Stimulated activated CD4-positive, alpha-beta T cell treated with anti-CD3 and anti-CD28 coated beads, TNF-alpha, amount 100 ng/mL, for 4 hours (primary cell): ENCODE measurements around the gene CNEP1R1.
A peak's percentile ranks its signal among the peaks of the same experiment; 100 is the strongest.

Source experiments
- DNase-seq, 3 experiments: peaks; one replicate each; pipeline ENCODE4 v3.0.0-alpha.2; 2020; ENCODE audit warnings: low read depth in 3 of 3

CNEP1R1 gene

GRCh38 chr16:50017553-50017952 is 7.5 kb upstream of the CNEP1R1 start:
- DNase-seq: no peak

GRCh38 chr16:50021544-50021943 is 3.5 kb upstream of the CNEP1R1 start:
- no peak for DNase-seq

GRCh38 chr16:50023641-50024040 is 1.4 kb upstream of the CNEP1R1 start:
- no peak for DNase-seq

- DNase-seq: no peak
These were observed 818 bp upstream of the CNEP1R1 start for GRCh38 chr16:50024207-50024606.

- peak in 1 of 3 experiments; percentile 18 for DNase-seq
These were observed 509 bp downstream of the CNEP1R1 start for GRCh38 chr16:50025537-50025931.

GRCh38 chr16:50027829-50028228 is 2.8 kb downstream of the CNEP1R1 start:
- DNase-seq: no peak

GRCh38 chr16:50035468-50035992 is 10.5 kb downstream of the CNEP1R1 start:
- DNase-seq: no peak

GRCh38 chr16:50036426-50036825 is 11.4 kb downstream of the CNEP1R1 start:
- DNase-seq: no peak

DNA sequence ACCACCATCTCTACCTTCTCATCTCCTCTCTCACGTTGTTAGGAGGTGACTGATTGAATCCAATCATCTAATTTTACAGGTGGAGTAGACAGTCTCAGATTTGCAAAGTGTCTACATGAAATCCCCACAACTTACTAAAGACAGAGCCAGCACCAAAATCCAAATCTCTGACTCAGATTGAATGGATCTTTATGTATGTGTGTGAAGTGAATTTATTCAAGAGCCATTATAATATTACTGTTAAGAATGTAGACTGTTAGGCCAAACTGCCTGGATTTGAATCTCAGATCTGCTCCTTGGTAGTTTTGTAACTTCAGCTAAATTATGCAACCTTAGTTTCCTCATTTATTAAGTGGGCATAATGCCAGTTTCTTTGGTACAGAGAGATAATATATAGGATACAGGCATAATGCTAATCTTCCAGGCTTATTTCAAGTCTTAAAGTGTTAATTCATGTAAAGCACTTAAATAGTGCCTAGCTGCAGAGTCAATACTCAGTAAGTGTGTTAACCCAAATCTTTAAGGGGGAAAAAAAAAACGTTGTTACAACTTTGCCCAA is 12.7 kb downstream of the CNEP1R1 start:
- DNase-seq: no peak

DNA sequence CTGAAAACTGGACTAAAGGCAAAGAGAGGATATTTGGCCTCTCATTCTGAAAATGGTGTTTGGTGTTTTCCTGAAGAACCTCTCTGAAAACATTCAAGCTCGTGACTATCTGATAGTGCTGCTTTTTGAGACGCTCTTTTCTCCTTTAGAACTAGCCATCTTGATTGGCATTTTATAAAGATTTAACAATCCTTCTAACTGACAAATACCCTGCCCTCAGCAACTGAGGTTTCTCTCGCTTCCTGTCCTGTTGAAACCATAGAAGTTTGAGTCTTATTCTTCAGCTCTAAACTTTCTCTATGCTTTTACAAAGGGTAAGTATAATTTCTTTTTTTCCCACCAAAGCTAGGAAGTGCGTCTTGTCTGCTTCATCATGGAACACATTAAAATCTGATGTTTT is 13.3 kb downstream of the CNEP1R1 start:
- DNase-seq: no peak

- no peak for DNase-seq
These were observed 13.9 kb downstream of the CNEP1R1 start for GRCh38 chr16:50038756-50039529.

- DNase-seq: no peak
These were observed 15.0 kb downstream of the CNEP1R1 start for GRCh38 chr16:50040018-50040417.

DNA sequence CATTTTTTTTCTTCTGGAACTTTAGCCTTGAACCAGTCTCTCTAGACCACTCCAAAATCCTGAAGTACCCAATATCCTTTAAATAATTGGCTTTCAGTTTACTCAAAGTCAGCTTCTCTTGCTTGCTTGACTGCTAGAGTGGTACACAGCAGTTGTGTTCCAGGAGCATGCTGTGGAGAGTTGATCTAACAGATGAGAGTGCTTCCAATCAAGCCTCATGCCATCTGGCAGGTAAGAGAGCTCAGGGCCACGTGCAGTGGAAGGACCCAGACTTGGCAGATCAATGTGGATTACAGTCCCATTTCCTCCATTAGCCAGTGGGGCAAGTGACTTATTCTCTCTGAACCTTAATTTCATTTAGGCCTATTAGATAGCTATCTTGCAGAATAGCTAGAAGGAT is 15.7 kb downstream of the CNEP1R1 start:
- no peak for DNase-seq

GRCh38 chr16:50043358-50043757 is 18.3 kb downstream of the CNEP1R1 start:
- DNase-seq: no peak

DNA sequence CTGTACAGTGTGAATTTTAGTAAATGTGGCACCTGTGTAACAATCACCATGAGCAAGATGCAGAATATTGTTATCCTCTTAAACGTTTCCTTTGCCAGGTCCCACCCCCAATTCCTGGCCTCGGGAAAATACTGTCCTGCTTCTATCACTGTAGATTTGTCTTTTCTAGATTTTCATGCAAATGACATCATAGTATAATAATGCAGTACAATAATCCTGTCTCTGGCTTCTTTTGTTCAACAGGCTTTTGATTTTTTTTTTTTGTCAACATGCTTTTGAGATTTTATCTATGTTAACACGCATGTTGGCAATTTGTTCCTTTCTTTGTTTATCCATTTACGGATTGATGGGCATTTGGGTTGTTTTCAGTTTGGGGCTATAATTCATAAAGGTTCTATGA is 20.4 kb downstream of the CNEP1R1 start:
- DNase-seq: no peak

GRCh38 chr16:50046853-50047252 is 21.8 kb downstream of the CNEP1R1 start:
- DNase-seq: no peak

DNA sequence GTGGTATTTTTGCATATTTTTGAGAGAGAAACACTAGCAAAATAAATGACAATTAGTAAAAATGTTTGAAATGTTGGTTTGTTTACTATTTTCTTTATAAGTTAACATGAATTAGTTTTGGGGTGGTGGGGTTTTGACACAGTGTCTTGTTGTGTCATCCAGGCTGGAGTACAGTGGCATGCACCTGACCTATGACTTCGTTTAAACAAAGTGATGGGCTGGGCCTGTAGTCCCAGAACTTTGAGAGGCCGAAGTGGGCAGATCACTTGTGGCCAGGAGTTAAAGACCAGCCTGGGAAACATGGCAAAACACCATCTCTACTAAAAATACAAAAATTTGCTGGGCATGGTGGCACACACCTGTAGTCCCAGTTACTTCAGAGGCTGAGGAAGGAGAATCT is 22.8 kb downstream of the CNEP1R1 start:
- DNase-seq: no peak

- no peak for DNase-seq
These were observed 25.8 kb downstream of the CNEP1R1 start for GRCh38 chr16:50050802-50051201.

DNA sequence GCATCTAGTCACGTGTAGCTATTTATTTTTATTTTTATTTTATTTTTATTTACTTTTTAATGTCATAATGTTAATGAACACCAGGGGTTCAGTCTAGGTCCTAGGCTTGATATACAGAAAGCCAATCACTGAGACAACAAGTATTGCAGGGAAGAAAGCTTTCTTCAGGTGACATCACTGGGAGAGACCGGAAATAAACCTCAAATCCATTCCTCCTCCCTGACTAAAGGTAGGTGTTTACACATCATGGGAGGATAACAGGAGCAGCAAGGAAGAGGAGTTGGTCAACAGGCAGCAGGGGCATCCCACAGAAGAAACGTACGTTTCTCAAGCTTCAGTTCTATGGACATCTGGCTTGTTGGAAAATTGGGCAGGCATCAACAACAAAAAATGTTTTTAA is 31.2 kb downstream of the CNEP1R1 start:
- no peak for DNase-seq

- no peak for DNase-seq
These were observed 33.2 kb downstream of the CNEP1R1 start for GRCh38 chr16:50058091-50058771.

DNA sequence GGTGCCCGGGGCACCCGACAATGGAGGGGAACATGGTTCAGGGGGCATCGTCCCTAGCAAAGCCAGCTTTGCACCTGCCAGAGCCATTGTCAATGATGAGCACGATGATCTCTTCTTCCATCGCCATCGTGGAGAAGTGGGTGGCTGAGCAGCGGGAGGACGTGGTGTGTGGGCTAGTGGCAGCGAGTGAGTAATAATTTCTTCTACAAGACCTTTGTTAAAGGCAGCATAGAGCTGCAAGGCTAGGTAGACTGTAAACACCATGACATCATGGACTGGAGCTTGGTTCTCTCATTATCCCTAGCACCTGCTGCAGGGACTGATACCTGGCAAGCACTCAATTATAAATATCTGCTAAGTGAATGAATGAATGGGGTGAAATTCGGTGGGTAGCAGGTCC is 34.1 kb downstream of the CNEP1R1 start:
- no peak for DNase-seq

DNA sequence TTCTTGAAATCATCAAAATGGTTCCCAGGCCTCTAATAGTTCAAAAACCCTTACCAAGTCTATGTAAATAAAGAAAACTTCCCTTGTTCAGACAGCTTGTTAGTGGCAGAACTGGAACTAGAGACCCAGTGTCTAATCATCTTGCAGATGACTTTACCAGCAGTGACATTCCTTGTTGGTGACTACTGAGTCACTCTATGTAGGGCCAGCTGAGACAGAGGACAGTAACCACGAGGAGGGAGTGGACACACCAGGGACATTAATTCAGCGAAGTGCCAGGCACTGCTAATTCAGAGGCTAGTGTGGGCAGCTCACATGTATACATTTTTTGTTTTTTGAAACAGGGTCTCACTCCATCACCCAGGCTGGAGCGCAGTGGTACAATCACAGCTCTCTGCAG is 34.6 kb downstream of the CNEP1R1 start:
- DNase-seq: no peak

- no peak for DNase-seq
These were observed 36.3 kb downstream of the CNEP1R1 start for GRCh38 chr16:50061326-50061725.
